K562 (cell line): Measurements from ENCODE around the gene ZBTB42. TPM values are rescaled to one million over a fixed set of nuclear protein-coding genes. Genes with fewer than 3 reads are reported as not detected.

Source experiments
- ATF7 ChIP-seq: fragments of 450-650 bp; IDR thresholded peaks from 2 replicates; pipeline ENCODE4 v1.7.1; 2014; ENCODE audit warnings: mild to moderate bottlenecking, moderate library complexity
- CBX2 ChIP-seq: fragments of 200-600 bp; sonication (generic); IDR thresholded peaks from one replicate; pipeline ENCODE4 v1.6.1; 2012; ENCODE audit warnings: mild to moderate bottlenecking, low read length, inconsistent platforms; ENCODE audit not compliant: insufficient read depth, poor library complexity, severe bottlenecking
- CHD4 ChIP-seq: fragments of 200-600 bp; sonication (generic); IDR thresholded peaks from 3 replicates; pipeline ENCODE4 v1.6.1; 2012; ENCODE audit warnings: low read depth, mild to moderate bottlenecking, mixed read lengths, low read length, inconsistent platforms; ENCODE audit not compliant: insufficient read depth, insufficient replicate concordance, poor library complexity, severe bottlenecking
- HLTF ChIP-seq: fragments of 450-650 bp; IDR thresholded peaks from 2 replicates; pipeline ENCODE4 v1.6.1; 2016
- HNRNPUL1 ChIP-seq: fragments of 200-400 bp; formaldehyde crosslinking; IDR thresholded peaks from 2 replicates; pipeline ENCODE4 v1.6.1; 2017; ENCODE audit warnings: low read length
- LARP7 ChIP-seq: fragments of 450-650 bp; IDR thresholded peaks from 2 replicates; pipeline ENCODE4 v1.6.1; 2016
- NCOR1 ChIP-seq: fragments of 450-650 bp; IDR thresholded peaks from 2 replicates; pipeline ENCODE4 v1.6.1; 2016; ENCODE audit warnings: mild to moderate bottlenecking, moderate library complexity
- PHF20 ChIP-seq: fragments of 450-650 bp; IDR thresholded peaks from 2 replicates; pipeline ENCODE4 v1.6.1; 2018; ENCODE audit not compliant: partially characterized antibody
- ZNF263 ChIP-seq: sonication (generic); formaldehyde crosslinking; IDR thresholded peaks from 2 replicates; pipeline ENCODE4 v1.8.0; 2022; ENCODE audit warnings: mild to moderate bottlenecking, missing genetic modification reagents, borderline replicate concordance
- ZNF764 ChIP-seq: fragments of 250-450 bp; sonication (Bioruptor Pico); IDR thresholded peaks from 2 replicates; pipeline ENCODE4 v1.4.0; 2020; ENCODE audit warnings: low read depth, mild to moderate bottlenecking, moderate library complexity
- polyA plus RNA-seq, 8 experiments: library from polyadenylated mRNA; depleted of rRNA in 4 of 8; stranded (reverse) in 5 of 8; unstranded in 3 of 8; fragments of >200 nt; fragmentation: Nextera tagmentation in 2 of 8; fragmentation: Illumina TruSeq in 1 of 8; extraction: Ambion mirVana in 2 of 8; extraction: Trizol in 1 of 8; gene quantifications; 2 replicates each; pipeline versions ENCODE4 v1.2.1 to v1.2.3, GENCODE V29; 2011 to 2014; ENCODE audit warnings: inconsistent platforms in 1 of 8, missing spikeins in 1 of 8
- total RNA-seq, 7 experiments: library from RNA; depleted of rRNA in 6 of 7; stranded (reverse); fragments of >200 nt in 6 of 7; fragmentation: Illumina TruSeq in 2 of 7; extraction: Trizol in 2 of 7; gene quantifications; 2 replicates each; pipeline versions ENCODE4 v1.2.1 to v1.2.3, GENCODE V29; 2011 to 2021; ENCODE audit warnings: low replicate concordance in 1 of 7
- TF ChIP-seq, protein P1 (sequence below): fragments of 200-600 bp; sonication (generic); IDR thresholded peaks from one replicate; pipeline ENCODE4 v1.6.1; 2012; ENCODE audit warnings: mild to moderate bottlenecking, low read depth, low read length, inconsistent platforms
- TF ChIP-seq, protein P2 (sequence below): fragments of 250-450 bp; sonication (Bioruptor Pico); IDR thresholded peaks from 2 replicates; pipeline ENCODE4 v1.5.0; 2020; ENCODE audit warnings: mild to moderate bottlenecking
- TF ChIP-seq, protein P3 (sequence below): sonication (generic); formaldehyde crosslinking; IDR thresholded peaks from 2 replicates; pipeline ENCODE4 v1.8.1; 2023; ENCODE audit warnings: mild to moderate bottlenecking, missing genetic modification reagents

The ZBTB42 gene
- total and polyA plus RNA-seq, 9 of the 15 experiments (the other 6 are each of a cell fraction or from before 2014, with no cell fraction given), result 0.03 to 8.5 (median 2.4) TPM

DNA sequence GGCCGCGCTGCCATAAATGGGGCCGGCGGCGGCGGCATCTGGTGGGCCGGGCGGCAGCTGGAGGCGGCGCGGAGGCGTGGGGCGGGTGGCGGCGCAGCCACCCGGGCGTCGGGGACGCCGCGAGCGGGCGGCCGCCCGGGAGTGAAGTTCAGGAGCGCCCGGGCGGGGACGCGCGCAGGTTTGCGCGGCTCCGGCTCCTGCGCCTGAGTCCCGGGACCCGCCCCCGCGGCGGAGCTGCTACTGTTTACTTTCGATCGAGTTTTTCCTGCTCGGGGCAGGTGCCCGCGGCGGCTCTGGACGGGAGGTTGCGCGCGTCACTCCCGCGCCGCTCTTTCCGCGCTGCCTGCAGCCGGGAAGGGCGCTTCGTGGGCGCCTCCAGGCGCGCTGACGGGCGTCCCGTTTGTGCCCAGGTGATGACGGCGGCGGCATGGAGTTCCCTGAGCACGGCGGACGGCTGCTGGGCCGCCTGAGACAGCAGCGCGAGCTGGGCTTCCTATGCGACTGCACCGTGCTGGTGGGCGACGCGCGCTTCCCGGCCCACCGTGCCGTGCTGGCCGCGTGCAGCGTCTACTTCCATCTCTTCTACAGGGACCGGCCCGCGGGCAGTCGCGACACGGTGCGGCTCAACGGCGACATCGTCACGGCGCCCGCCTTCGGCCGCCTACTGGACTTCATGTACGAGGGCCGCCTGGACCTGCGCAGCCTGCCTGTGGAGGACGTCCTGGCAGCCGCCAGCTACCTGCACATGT, at the start of gene ZBTB42 (continued):
- TF ChIP-seq, protein P1, sequence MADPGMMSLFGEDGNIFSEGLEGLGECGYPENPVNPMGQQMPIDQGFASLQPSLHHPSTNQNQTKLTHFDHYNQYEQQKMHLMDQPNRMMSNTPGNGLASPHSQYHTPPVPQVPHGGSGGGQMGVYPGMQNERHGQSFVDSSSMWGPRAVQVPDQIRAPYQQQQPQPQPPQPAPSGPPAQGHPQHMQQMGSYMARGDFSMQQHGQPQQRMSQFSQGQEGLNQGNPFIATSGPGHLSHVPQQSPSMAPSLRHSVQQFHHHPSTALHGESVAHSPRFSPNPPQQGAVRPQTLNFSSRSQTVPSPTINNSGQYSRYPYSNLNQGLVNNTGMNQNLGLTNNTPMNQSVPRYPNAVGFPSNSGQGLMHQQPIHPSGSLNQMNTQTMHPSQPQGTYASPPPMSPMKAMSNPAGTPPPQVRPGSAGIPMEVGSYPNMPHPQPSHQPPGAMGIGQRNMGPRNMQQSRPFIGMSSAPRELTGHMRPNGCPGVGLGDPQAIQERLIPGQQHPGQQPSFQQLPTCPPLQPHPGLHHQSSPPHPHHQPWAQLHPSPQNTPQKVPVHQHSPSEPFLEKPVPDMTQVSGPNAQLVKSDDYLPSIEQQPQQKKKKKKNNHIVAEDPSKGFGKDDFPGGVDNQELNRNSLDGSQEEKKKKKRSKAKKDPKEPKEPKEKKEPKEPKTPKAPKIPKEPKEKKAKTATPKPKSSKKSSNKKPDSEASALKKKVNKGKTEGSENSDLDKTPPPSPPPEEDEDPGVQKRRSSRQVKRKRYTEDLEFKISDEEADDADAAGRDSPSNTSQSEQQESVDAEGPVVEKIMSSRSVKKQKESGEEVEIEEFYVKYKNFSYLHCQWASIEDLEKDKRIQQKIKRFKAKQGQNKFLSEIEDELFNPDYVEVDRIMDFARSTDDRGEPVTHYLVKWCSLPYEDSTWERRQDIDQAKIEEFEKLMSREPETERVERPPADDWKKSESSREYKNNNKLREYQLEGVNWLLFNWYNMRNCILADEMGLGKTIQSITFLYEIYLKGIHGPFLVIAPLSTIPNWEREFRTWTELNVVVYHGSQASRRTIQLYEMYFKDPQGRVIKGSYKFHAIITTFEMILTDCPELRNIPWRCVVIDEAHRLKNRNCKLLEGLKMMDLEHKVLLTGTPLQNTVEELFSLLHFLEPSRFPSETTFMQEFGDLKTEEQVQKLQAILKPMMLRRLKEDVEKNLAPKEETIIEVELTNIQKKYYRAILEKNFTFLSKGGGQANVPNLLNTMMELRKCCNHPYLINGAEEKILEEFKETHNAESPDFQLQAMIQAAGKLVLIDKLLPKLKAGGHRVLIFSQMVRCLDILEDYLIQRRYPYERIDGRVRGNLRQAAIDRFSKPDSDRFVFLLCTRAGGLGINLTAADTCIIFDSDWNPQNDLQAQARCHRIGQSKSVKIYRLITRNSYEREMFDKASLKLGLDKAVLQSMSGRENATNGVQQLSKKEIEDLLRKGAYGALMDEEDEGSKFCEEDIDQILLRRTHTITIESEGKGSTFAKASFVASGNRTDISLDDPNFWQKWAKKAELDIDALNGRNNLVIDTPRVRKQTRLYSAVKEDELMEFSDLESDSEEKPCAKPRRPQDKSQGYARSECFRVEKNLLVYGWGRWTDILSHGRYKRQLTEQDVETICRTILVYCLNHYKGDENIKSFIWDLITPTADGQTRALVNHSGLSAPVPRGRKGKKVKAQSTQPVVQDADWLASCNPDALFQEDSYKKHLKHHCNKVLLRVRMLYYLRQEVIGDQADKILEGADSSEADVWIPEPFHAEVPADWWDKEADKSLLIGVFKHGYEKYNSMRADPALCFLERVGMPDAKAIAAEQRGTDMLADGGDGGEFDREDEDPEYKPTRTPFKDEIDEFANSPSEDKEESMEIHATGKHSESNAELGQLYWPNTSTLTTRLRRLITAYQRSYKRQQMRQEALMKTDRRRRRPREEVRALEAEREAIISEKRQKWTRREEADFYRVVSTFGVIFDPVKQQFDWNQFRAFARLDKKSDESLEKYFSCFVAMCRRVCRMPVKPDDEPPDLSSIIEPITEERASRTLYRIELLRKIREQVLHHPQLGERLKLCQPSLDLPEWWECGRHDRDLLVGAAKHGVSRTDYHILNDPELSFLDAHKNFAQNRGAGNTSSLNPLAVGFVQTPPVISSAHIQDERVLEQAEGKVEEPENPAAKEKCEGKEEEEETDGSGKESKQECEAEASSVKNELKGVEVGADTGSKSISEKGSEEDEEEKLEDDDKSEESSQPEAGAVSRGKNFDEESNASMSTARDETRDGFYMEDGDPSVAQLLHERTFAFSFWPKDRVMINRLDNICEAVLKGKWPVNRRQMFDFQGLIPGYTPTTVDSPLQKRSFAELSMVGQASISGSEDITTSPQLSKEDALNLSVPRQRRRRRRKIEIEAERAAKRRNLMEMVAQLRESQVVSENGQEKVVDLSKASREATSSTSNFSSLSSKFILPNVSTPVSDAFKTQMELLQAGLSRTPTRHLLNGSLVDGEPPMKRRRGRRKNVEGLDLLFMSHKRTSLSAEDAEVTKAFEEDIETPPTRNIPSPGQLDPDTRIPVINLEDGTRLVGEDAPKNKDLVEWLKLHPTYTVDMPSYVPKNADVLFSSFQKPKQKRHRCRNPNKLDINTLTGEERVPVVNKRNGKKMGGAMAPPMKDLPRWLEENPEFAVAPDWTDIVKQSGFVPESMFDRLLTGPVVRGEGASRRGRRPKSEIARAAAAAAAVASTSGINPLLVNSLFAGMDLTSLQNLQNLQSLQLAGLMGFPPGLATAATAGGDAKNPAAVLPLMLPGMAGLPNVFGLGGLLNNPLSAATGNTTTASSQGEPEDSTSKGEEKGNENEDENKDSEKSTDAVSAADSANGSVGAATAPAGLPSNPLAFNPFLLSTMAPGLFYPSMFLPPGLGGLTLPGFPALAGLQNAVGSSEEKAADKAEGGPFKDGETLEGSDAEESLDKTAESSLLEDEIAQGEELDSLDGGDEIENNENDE, result no peak
- peak; percentile 20; the same call in 1 of the 2 replicates for TF ChIP-seq ATF7
- TF ChIP-seq PHF20, result no peak
- no peak for TF ChIP-seq NCOR1
- no peak for TF ChIP-seq ZNF764 (CRISPR knock-in tag)
- TF ChIP-seq LARP7, result no peak
- TF ChIP-seq, protein P2, sequence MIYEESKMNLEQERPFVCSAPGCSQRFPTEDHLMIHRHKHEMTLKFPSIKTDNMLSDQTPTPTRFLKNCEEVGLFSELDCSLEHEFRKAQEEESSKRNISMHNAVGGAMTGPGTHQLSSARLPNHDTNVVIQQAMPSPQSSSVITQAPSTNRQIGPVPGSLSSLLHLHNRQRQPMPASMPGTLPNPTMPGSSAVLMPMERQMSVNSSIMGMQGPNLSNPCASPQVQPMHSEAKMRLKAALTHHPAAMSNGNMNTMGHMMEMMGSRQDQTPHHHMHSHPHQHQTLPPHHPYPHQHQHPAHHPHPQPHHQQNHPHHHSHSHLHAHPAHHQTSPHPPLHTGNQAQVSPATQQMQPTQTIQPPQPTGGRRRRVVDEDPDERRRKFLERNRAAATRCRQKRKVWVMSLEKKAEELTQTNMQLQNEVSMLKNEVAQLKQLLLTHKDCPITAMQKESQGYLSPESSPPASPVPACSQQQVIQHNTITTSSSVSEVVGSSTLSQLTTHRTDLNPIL, result no peak
- TF ChIP-seq CHD4, result no peak
- TF ChIP-seq ZNF263 (CRISPR knock-in tag), result no peak
- TF ChIP-seq HNRNPUL1, result no peak
- TF ChIP-seq, protein P3, sequence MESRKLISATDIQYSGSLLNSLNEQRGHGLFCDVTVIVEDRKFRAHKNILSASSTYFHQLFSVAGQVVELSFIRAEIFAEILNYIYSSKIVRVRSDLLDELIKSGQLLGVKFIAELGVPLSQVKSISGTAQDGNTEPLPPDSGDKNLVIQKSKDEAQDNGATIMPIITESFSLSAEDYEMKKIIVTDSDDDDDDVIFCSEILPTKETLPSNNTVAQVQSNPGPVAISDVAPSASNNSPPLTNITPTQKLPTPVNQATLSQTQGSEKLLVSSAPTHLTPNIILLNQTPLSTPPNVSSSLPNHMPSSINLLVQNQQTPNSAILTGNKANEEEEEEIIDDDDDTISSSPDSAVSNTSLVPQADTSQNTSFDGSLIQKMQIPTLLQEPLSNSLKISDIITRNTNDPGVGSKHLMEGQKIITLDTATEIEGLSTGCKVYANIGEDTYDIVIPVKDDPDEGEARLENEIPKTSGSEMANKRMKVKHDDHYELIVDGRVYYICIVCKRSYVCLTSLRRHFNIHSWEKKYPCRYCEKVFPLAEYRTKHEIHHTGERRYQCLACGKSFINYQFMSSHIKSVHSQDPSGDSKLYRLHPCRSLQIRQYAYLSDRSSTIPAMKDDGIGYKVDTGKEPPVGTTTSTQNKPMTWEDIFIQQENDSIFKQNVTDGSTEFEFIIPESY (CRISPR knock-in tag), result 0 out of 2 replicates have a peak, but pooled peaks have one; percentile 21
- no peak for TF ChIP-seq CBX2
- TF ChIP-seq HLTF, result no peak
